HG02970 (cell line): ENCODE data around the gene FNDC10.

Experiments used
- ATAC-seq: cut with Tn5 transposase; IDR thresholded peaks from one replicate; pipeline ENCODE4 v1.9.1; 2021; ENCODE audit warnings: mild to moderate bottlenecking, moderate library complexity, moderate number of reproducible peaks; ENCODE audit not compliant: unreplicated experiment, low FRiP score

Gene FNDC10

GRCh38 chr1:1617516-1617915 is 17.6 kb upstream of the FNDC10 start:
- no peak for ATAC-seq

- no peak for ATAC-seq
These were observed 16.9 kb upstream of the FNDC10 start for GRCh38 chr1:1616838-1617237.

GRCh38 chr1:1616045-1616790 is 16.3 kb upstream of the FNDC10 start:
- ATAC-seq, result peak; percentile 13

GRCh38 chr1:1615256-1616044 is 15.5 kb upstream of the FNDC10 start, which contains the start of gene MIB2:
TSS of gene MIB2 (plus strand) at chr1:1615500. CDS start at chr1:1623453, 7,953 bp downstream.
- peak; percentile 86 for ATAC-seq

GRCh38 chr1:1614954-1615255 is 15.0 kb upstream of the FNDC10 start:
- no peak for ATAC-seq

GRCh38 chr1:1614204-1614953 is 14.4 kb upstream of the FNDC10 start:
- ATAC-seq, result no peak

GRCh38 chr1:1613509-1614082 is 13.7 kb upstream of the FNDC10 start:
- no peak for ATAC-seq

- ATAC-seq, result no peak
These were observed 12.1 kb upstream of the FNDC10 start for GRCh38 chr1:1612104-1612400.

GRCh38 chr1:1610796-1611195 is 10.9 kb upstream of the FNDC10 start:
- no peak for ATAC-seq

GRCh38 chr1:1609822-1610485 is 10.0 kb upstream of the FNDC10 start:
- no peak for ATAC-seq

GRCh38 chr1:1606232-1606631 is 6.3 kb upstream of the FNDC10 start:
- no peak for ATAC-seq

GRCh38 chr1:1605724-1606123 is 5.8 kb upstream of the FNDC10 start:
- no peak for ATAC-seq

- no peak for ATAC-seq
These were observed 5.2 kb upstream of the FNDC10 start for GRCh38 chr1:1605034-1605591.

- ATAC-seq, result no peak
These were observed 4.6 kb upstream of the FNDC10 start for GRCh38 chr1:1604374-1605033.

- no peak for ATAC-seq
These were observed 3.9 kb upstream of the FNDC10 start for GRCh38 chr1:1603671-1604373.

- no peak for ATAC-seq
These were observed 3.1 kb upstream of the FNDC10 start for GRCh38 chr1:1602968-1603506.

GRCh38 chr1:1602304-1602967 is 2.5 kb upstream of the FNDC10 start:
- ATAC-seq, result no peak

- no peak for ATAC-seq
These were observed 1.8 kb upstream of the FNDC10 start for GRCh38 chr1:1601564-1602303.
